Heart left ventricle (tissue), 16 donors: Measurements from ENCODE around the gene ROR1. TPM values are rescaled to one million over a fixed set of nuclear protein-coding genes. Genes with fewer than 3 reads are reported as not detected.

Experiments
- ATAC-seq, 4 donors: fragments of 200-7000 bp; cut with Tn5 transposase; one replicate each; pipeline ENCODE4 v1.9.1; 2020 to 2022; ENCODE audit warnings: moderate library complexity in 4 of 4, mild to moderate bottlenecking in 3 of 4, moderate number of reproducible peaks in 1 of 4
- DNase-seq, 5 donors: peaks; one replicate each; pipeline ENCODE4 v3.0.0-alpha.2; 2020
- H3K27ac ChIP-seq, 12 donors: fragments of 200-600 bp; sonication (generic) in 4 of 12; one replicate each; pipeline versions ENCODE4 v1.5.0 to v1.8.0; 2016 to 2022; ENCODE audit warnings: mild to moderate bottlenecking in 2 of 12
- H3K27me3 ChIP-seq, 9 donors: fragments of 200-600 bp; sonication (generic) in 2 of 9; one replicate each; pipeline versions ENCODE4 v1.5.1 to v1.8.0; 2016 to 2022; ENCODE audit warnings: mild to moderate bottlenecking in 3 of 9
- H3K36me3 ChIP-seq, 9 donors: fragments of 200-600 bp; sonication (generic) in 2 of 9; one replicate each; pipeline versions ENCODE4 v1.5.0 to v1.8.0; 2018 to 2022; ENCODE audit warnings: mild to moderate bottlenecking in 2 of 9
- H3K4me1 ChIP-seq, 12 donors: fragments of 200-600 bp; sonication (generic) in 4 of 12; one replicate each; pipeline versions ENCODE4 v1.5.0 to v1.8.0; 2016 to 2022; ENCODE audit warnings: mild to moderate bottlenecking in 3 of 12
- H3K4me3 ChIP-seq, 12 donors: fragments of 200-600 bp; sonication (generic) in 4 of 12; one replicate each; pipeline versions ENCODE4 v1.5.0 to v1.8.0; 2017 to 2022; ENCODE audit warnings: mild to moderate bottlenecking in 9 of 12, moderate library complexity in 4 of 12
- H3K9me3 ChIP-seq, 12 donors: fragments of 200-600 bp; sonication (generic) in 4 of 12; one replicate each; pipeline versions ENCODE4 v1.5.0 to v1.8.0; 2016 to 2022; ENCODE audit warnings: mild to moderate bottlenecking in 1 of 12
- CTCF ChIP-seq, 12 donors: fragments of 200-600 bp; sonication (generic) in 4 of 12; IDR thresholded peaks; one replicate each; pipeline versions ENCODE4 v1.5.0 to v1.8.0; 2018 to 2022; ENCODE audit warnings: antibody characterized with exemption in 12 of 12, mild to moderate bottlenecking in 5 of 12
- POLR2A ChIP-seq, 2 donors: fragments of 450-650 bp; IDR thresholded peaks; one replicate each; pipeline ENCODE4 v1.6.1; 2017; ENCODE audit warnings: antibody characterized with exemption in 2 of 2, mild to moderate bottlenecking in 2 of 2, moderate library complexity in 2 of 2
- WGBS, 4 donors: extraction: QIAGEN DNeasy Blood & Tissue Kit in 2 of 4; methylation state at CpG; one replicate each; pipeline versions ENCODE4 v1.1.5 to v1.1.7; 2013 to 2018; 5-methylcytosine and 5-hydroxymethylcytosine counted together
- intact Hi-C, 10 donors: fragments of 100-400 bp; cut with DNase I; formaldehyde crosslinking; loops; one replicate each; pipeline versions ENCODE4 v1.11.1 to v1.14.2; 2022
- polyA plus RNA-seq, 2 donors: library from polyadenylated mRNA; stranded (reverse); fragments of 200-250 nt; gene quantifications; one replicate each; pipeline ENCODE4 v1.2.3, GENCODE V29; 2013
- total RNA-seq, 9 donors: library from RNA; depleted of rRNA in 2 of 9; stranded (reverse); fragments of >200 nt in 2 of 9; fragmentation: NEBNext Ultra II Directional in 3 of 9; extraction: Animal tissue kit (Norgen Biotek cat#: 25700) in 3 of 9; gene quantifications; one replicate each; pipeline versions ENCODE4 v1.1.0 to v1.2.4, GENCODE V29; 2016 to 2023
- donor health status: ischemic (EF 13 %, LVEDD 7.1; RV severe dilation, severe dysfunction).
- donor health status: healthy with polysubstance abuse.
- donor health status: DM: no; HTN: yes; CAD: no.
- donor health status: DM: no; HTN: no; CAD: no.
- donor health status: ischemic (EF 25% LVEDD 6.9; RV normal size, moderate dysfunction).
- donor health status: ischemic (EF 25% LVEDD 5.7; RV mildly dilated, moderate dysfunction).
- donor health status: healthy.
- donor health status: DM: yes; HTN: yes; CAD: no.
- donor health status: ischemic (EF 35%, LVEDD 5.7; RV mildly dilated, moderate dysfunction).
- donor health status: nonischemic (EF 11% LVEDD 7.7; RV severe dilation, severe dysfunction).
- donor health status: DM: yes; HTN: yes; CAD: no.
- donor health status: PGD.
- donor health status: ischemic (EF 29% LVEDD 5.4; RV normal size, mild dysfunction).
- donor health status: nonischemic (EF 23%, LVEDD 6.1; RV moderate dilation, normal function).

ROR1 gene
- total and polyA plus RNA-seq, 11 donors: 4.1 to 35.3 (median 19.3) TPM

- Histone ChIP-seq H3K27me3 (no peaks in the 10 kb centered on the region), H3K4me1 (peaks cover 0 to 25% (median 2%) of the 10 kb centered on the region in 12 donors), H3K4me3 (no peak overlapping the region), H3K27ac (peak overlapping the region in 1 of 12 donors; percentile 3), H3K9me3 (no peaks in the 10 kb centered on the region), H3K36me3 (no peaks in the 10 kb centered on the region)
- WGBS, 4 donors: 26 to 62% (median 50%) methylated on average over 1 of the region's 1 CpG
- TF ChIP-seq POLR2A (IDR thresholded peaks at IDR 0.05): no peak
- TF ChIP-seq CTCF (IDR thresholded peaks at IDR 0.05): no peak
- no peak for DNase-seq
- ATAC-seq: peak in 2 of 4 donors; percentile 68 to 74
- intact Hi-C loops: loop anchor here in 1 of 10 donors (5.0 kb wide), 1 partner anchor 344 kb away; no protein-coding TSS in a partner anchor
Measured at GRCh38 chr1:64126581-64126980, 352.8 kb downstream of the ROR1 start.

DNA sequence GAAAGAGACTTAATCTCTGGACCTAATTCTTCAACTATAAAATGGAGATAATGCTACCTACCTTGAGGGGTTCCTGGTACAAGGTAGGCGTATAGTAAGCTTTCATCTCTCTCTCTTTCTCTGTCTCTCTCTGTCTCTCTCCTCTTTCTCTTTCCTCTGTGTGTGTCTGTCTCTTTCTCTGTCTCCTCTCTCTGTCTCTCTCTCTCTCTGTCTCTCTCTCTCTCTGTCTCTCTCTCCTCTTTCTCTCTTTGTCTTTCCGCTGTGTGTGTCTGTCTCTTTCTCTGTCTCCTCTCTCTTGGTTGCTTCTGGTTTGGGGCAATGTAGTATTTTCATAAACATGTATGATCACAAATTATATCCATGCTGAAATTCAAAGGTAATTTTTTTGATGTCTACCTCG, 353.5 kb downstream of the ROR1 start:
- Histone ChIP-seq H3K9me3 (no peaks in the 10 kb centered on the region), H3K4me1 (peaks cover 0 to 26% (median 2%) of the 10 kb centered on the region in 12 donors), H3K36me3 (no peaks in the 10 kb centered on the region), H3K4me3 (no peak overlapping the region), H3K27ac (no peak overlapping the region), H3K27me3 (no peaks in the 10 kb centered on the region)
- 65 to 80% (median 69%) methylated on average over 3 of the region's 3 CpGs for WGBS, 4 donors
- no peak for ATAC-seq
- DNase-seq: no peak
- TF ChIP-seq POLR2A (IDR thresholded peaks at IDR 0.05) (no peak), CTCF (IDR thresholded peaks at IDR 0.05) (no peak)
- intact Hi-C loops: loop anchor here in 1 of 10 donors (5.0 kb wide), 1 partner anchor 345 kb away; no protein-coding TSS in a partner anchor

DNA sequence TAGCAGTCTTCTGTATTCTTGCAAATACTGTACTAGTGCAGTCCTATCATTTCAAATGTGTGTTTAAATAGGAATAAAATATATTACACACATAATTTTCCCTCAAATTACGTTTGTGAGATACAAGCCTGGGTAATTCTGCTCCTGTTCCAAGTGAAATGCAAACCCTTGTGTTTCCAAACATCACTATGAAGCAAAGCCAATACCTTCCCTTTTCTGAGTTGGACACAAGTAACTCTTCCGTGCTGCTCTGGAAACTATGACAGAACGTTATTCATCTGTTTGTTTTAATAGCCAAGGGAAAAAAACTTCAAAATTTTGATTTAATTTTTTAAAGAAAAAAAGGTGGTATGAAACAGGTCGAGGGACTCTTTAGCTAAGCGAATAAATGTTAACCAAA, 355.9 kb downstream of the ROR1 start:
- intact Hi-C loops: loop anchor here in 9 of 10 donors (5.0 to 10.0 kb wide), 12 partner anchors 75 to 515 kb away; partner anchors contain the start of gene ROR1 (in 5 of the 9)
- H3K4me3 ChIP-seq: no peak overlapping the region
- ATAC-seq (no peak), DNase-seq (no peak)
- TF ChIP-seq CTCF (IDR thresholded peaks at IDR 0.05) (no peak), POLR2A (IDR thresholded peaks at IDR 0.05) (no peak)
- no peaks in the 10 kb centered on the region for H3K36me3 ChIP-seq
- H3K27me3 ChIP-seq: no peaks in the 10 kb centered on the region
- H3K27ac ChIP-seq: peak overlapping the region in 1 of 12 donors; percentile 52
- H3K9me3 ChIP-seq: no peaks in the 10 kb centered on the region
- H3K4me1 ChIP-seq: peaks cover 0 to 26% (median 2%) of the 10 kb centered on the region in 12 donors
- 54 to 76% (median 61%) methylated on average over 5 of the region's 5 CpGs for WGBS, 4 donors

- no peaks in the 10 kb centered on the region for H3K27me3 ChIP-seq
- WGBS, 4 donors: 40 to 51% (median 49%) methylated on average over 2 of the region's 2 CpGs
- TF ChIP-seq POLR2A (IDR thresholded peaks at IDR 0.05): no peak
- TF ChIP-seq CTCF (IDR thresholded peaks at IDR 0.05): no peak
- peak overlapping the region in 5 of 12 donors; percentile 4 to 67 (median 34) for H3K27ac ChIP-seq
- peaks cover 0 to 25% (median 4%) of the 10 kb centered on the region in 12 donors for H3K4me1 ChIP-seq
- ATAC-seq (peak; percentile 15 to 64 (median 34)), DNase-seq (no peak)
- H3K9me3 ChIP-seq: no peaks in the 10 kb centered on the region
- intact Hi-C loops: loop anchor here in 9 of 10 donors (5.0 to 10.0 kb wide), 11 partner anchors 76 to 516 kb away; partner anchors contain the start of gene ROR1 (in 5 of the 9)
- H3K36me3 ChIP-seq: no peaks in the 10 kb centered on the region
- H3K4me3 ChIP-seq: no peak overlapping the region
Measured at GRCh38 chr1:64131155-64131554, 357.3 kb downstream of the ROR1 start.
